ENCODE measurements around the gene COL15A1.

Gene COL15A1

GRCh38 chr9:99015448-99015847 lies 71.7 kb downstream of the COL15A1 start:
- no peak for DNase-seq (ENCODE audit: low read depth)

GRCh38 chr9:99015890-99016289 lies 72.2 kb downstream of the COL15A1 start:
- DNase-seq (ENCODE audit: low read depth) = no peak

- DNase-seq (ENCODE audit: low read depth) = no peak
Measured at GRCh38 chr9:99016681-99017387, 73.1 kb downstream of the COL15A1 start.

- DNase-seq (ENCODE audit: low read depth) = no peak
Measured at GRCh38 chr9:99018653-99019052, 74.9 kb downstream of the COL15A1 start.

GRCh38 chr9:99019510-99020331 lies 76.0 kb downstream of the COL15A1 start:
- DNase-seq (ENCODE audit: low read depth) = peak; percentile 92

GRCh38 chr9:99020786-99021436 lies 77.2 kb downstream of the COL15A1 start:
- DNase-seq (ENCODE audit: low read depth) = no peak

GRCh38 chr9:99021512-99021911 lies 77.8 kb downstream of the COL15A1 start:
- no peak for DNase-seq (ENCODE audit: low read depth)

- DNase-seq (ENCODE audit: low read depth) = no peak
Measured at GRCh38 chr9:99023231-99023630, 79.5 kb downstream of the COL15A1 start.

GRCh38 chr9:99023831-99024230 lies 80.1 kb downstream of the COL15A1 start:
- no peak for DNase-seq (ENCODE audit: low read depth)

- DNase-seq (ENCODE audit: low read depth) = peak; percentile 42
Measured at GRCh38 chr9:99024959-99025358, 81.3 kb downstream of the COL15A1 start.

GRCh38 chr9:99025616-99026270 lies 82.0 kb downstream of the COL15A1 start:
- no peak for DNase-seq (ENCODE audit: low read depth)

GRCh38 chr9:99026271-99026955 lies 82.7 kb downstream of the COL15A1 start:
- no peak for DNase-seq (ENCODE audit: low read depth)

- no peak for DNase-seq (ENCODE audit: low read depth)
Measured at GRCh38 chr9:99026956-99027298, 83.2 kb downstream of the COL15A1 start.

GRCh38 chr9:99027443-99027842 lies 83.7 kb downstream of the COL15A1 start:
- no peak for DNase-seq (ENCODE audit: low read depth)

GRCh38 chr9:99029083-99029645 lies 85.5 kb downstream of the COL15A1 start:
- no peak for DNase-seq (ENCODE audit: low read depth)

- peak; percentile 95 for DNase-seq (ENCODE audit: low read depth)
Measured at GRCh38 chr9:99030092-99030511, 86.4 kb downstream of the COL15A1 start.

- no peak for DNase-seq (ENCODE audit: low read depth)
Measured at GRCh38 chr9:99030610-99031109, 87.0 kb downstream of the COL15A1 start.

GRCh38 chr9:99031319-99031718 lies 87.6 kb downstream of the COL15A1 start:
- no peak for DNase-seq (ENCODE audit: low read depth)

GRCh38 chr9:99031994-99032393 lies 88.3 kb downstream of the COL15A1 start:
- no peak for DNase-seq (ENCODE audit: low read depth)

- no peak for DNase-seq (ENCODE audit: low read depth)
Measured at GRCh38 chr9:99034149-99034548, 90.4 kb downstream of the COL15A1 start.

GRCh38 chr9:99035313-99035712 lies 91.6 kb downstream of the COL15A1 start:
- DNase-seq (ENCODE audit: low read depth) = no peak

Data from non-pigmented ciliary epithelial cell (primary cell).